Activated T-cell treated with anti-CD3 and anti-CD28 coated beads, Interleukin-2, amount 50 U/mL, for 1 hour (primary cell): Measurements from ENCODE around the gene VRK3.

Experiments
- DNase-seq: peaks from one replicate; pipeline ENCODE4 v3.0.0-alpha.2; 2020

VRK3 gene

DNA sequence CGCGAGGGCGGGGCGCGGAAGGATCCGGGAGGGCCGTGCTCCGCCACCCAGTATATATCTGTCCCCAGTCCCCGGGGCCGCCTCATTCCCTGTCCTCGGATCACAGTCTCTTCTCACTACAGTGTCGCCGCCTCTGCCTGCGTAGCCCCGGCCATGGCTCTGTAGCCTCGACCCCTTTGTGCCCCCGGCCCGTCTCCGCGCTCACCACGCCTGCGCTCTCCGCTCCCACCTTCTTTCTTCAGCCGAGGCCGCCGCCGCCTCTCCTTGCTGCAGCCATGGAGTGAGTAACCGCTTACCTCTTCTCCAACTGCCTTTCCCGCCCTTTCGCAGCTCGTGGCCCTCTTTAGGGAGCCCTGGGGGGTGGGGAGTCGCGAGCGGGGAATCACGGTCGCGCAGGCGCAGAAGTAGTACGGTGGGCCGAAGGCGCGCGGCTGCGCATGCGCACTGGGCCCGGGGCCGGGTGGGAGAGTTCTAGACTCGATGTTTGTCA lies 96.0 kb downstream of the VRK3 start, which contains the start of the genes ATF5 and NUP62:
Gene ATF5 (plus strand): TSS at position 85 of the 490 bp plus-strand sequence. CDS start 1,646 bp downstream, outside the sequence.
Gene NUP62 (minus strand): TSS at position 384 of the 490 bp plus-strand sequence. CDS start 19,697 bp downstream, outside the sequence.
- DNase-seq: peak; percentile 94

- DNase-seq: no peak
These were observed 97.5 kb downstream of the VRK3 start for GRCh38 chr19:49927526-49928264.

- no peak for DNase-seq
These were observed 98.7 kb downstream of the VRK3 start for GRCh38 chr19:49926515-49926914.
